ENCODE results near the gene NOL4L.

NOL4L gene

DNA sequence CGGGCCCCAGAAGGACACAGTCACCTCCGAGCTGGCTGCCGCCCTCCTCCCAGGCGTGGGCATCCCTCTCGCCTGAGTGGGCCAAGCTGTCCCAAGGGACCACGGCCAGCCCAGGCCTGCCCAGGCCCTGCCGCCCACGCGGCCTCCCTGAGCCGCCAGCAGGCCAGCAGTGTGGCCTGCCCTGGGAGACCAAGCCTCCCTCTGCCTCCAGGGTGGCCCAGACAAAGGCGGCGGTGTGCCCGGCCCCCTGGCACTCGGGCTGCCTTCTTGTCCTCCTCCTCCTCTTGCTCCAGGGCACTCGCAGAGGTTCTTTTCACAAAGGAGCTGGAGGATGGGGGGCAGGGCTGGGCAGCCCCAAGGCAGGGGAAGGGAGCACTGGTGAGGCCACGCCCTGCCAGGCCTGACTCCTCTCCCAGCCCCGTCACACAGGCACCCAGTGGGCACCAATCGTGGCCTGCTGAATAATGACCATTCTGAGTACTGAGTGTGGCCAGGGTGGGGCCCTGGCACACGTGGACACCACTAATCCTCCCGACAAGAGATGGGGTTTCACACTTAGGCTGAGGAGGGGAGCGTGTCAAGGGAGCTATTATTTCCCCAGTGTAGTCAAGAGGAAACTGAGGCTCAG lies 25.3 kb downstream of the NOL4L start:
- DNase-seq: no peak

GRCh38 chr20:32559205-32559752 lies 25.9 kb downstream of the NOL4L start:
- no peak for DNase-seq

DNA sequence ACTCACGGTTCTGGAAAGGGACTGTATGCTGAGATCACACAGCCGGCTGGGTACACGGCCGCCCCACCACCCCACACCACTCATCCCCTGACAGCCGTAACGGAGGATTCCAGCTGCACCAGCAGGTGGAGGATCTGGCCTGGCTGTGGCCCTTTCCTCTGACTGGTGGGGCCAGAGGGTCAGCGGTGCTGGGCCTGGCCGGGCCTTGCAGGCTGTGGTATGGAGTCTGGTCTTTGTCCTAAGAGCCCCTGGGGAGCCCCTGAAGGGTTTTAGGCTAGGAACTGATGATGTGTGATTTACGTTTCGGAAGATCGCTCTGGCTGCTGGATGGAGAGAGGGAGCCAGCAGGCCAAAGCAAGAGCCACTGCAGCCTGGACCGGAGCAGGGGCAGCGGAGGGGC lies 26.6 kb downstream of the NOL4L start:
- no peak for DNase-seq

DNA sequence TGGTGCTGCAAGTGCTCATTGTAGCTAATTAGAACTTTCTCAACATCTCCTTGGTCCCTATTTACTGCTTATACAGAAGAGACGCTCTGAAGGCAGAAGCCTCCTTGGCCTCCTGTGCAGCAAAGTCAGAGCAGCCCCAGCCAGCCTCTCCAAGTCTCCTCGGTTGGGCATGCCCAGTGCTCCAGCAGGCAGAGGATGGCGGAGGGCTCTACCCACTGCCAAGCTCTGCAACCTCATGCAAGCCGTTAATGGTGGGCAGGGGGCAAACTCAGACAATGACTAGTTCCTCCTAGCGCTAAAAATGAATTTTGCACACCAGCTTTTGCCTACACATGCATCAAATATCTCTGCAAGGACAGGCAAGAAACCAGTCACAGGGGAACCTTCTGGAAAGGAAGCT lies 27.8 kb downstream of the NOL4L start:
- DNase-seq: no peak

DNA sequence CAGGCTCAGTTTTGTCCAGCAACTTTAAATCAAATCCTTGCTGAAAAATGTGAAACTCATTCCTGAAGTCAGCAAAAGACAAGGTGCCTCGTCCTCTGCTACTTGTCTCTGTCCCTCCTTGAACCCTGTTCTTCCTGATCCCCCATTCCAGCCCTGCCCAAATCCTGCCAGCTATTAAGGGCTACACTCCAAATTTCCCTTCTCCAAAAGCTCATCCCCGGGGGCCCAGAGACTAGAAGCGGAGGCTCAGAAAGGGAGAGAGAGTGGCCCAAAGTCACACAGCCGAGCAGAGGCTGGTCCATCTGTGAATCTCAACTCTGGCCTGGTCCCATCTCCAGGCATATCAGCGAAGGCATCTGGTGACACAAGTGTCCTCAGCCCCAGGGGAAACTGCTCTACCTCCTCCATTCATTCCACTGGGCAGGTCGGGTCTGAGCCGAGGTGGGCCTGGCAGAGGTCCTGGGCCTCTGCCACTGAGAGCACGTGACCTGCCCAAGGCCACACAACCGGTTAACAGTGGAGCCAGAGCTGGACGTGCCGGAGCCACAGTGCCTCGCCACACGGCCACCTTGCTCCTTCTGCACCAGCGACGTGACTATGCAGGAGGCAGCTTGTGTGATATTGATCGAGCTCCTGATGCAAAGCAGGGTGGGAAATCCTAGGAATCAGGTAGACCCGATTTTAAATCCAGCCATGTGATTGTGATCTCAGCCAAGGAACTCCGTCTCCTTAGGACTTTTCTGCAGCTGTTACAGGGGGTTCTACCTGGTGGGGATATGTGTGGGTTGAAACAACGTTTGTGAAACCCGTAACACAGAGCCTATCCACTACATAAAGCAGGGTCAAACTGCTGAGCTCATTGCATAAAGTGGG lies 28.6 kb downstream of the NOL4L start:
- no peak for DNase-seq

GRCh38 chr20:32555584-32555983 lies 29.5 kb downstream of the NOL4L start:
- DNase-seq: no peak

DNA sequence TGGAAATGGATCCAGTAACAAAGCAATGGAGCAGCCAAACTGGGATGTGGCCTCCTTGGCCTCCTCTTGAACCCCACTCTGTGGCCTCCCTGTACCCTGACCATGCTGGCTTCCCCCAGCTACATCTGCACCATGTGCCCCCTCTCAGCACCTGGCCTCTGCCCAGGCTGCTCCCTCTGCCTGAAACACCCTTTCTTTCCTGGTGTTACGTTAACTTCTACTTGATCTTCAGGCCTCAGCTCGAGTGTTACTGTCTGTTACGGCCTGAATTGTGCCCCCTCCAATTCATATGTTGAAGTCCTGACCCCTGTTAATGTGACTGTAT lies 30.2 kb downstream of the NOL4L start:
- no peak for DNase-seq

DNA sequence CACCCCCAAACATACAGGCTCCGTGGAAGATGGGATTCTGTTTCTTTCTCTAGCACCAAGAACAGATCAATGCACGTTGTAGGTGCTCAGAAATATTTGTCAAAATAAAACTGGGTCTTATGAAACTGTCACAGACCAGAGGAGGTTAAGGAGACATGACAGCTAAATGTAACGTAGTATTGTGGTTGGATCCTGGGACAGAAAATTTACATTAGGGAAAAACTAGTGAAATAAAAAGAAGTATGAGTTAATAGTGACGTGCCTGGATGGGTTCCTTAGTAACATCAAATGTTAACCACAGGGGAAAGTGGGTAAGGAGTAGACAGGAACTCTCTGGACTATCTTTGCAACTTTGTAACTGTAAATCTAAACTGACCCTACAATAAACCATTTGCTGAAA lies 31.5 kb downstream of the NOL4L start:
- no peak for DNase-seq

- DNase-seq: no peak
Measured at GRCh38 chr20:32551693-32552092, 33.4 kb downstream of the NOL4L start.

- no peak for DNase-seq
Measured at GRCh38 chr20:32549842-32550241, 35.3 kb downstream of the NOL4L start.

DNA sequence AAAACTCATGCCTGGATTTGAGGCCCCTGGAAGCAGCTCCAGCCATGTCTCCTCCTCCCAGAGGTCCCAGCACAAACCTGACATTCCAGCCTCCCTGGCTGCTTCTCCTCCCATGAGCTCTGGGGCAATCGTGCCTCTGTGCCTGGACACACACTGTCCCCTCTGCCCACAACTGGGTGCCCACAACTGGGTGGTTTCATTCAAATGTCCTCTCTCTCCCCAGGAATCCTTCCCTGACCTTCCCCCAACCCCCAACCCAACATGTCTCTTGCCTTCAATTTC lies 37.4 kb downstream of the NOL4L start:
- no peak for DNase-seq

- no peak for DNase-seq
Measured at GRCh38 chr20:32546918-32547752, 38.0 kb downstream of the NOL4L start.

DNA sequence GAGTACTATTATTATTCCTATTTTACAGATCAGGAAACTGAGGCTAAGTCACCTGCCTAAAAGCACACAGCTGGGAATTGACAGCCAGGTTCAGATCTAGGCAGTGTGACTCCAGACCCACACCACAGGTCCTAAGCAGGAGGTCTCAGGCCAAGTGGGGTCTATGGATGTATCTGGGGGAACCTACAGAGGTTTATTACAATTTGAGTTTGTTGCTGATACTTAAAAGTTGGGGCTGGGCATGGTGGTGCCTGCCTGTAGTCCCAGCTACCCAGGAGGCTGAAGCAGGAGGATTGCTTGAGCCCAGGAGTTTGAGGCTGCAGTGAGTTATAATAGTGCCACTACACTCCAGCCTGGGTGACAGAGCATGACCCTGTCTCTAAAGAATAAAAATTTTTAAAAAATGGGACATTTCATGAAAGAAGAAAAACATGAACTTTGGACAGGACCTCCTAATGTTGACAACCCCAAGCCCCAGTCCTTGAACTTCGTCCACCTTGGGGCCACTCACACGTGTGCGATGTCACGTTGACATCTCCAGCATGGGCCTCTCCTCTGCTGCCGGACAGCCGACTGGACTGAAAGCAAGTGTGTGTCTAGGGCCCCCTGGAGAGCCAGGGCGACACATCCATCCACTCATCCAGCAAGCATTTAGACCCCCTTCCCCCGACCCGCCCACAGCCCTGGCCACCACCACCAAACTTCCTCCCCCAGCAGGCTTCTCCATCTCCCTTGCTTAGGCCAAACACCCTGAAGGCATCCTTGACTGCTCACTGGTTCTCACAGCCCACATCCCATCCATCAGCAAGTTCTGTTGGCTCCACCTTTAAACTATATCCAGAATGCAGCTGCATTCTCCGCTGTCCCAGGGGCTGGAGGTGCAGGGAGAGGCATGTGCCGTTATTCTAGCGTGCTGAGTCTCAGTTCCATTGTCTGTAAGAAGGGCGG lies 40.0 kb downstream of the NOL4L start:
- DNase-seq: no peak

DNA sequence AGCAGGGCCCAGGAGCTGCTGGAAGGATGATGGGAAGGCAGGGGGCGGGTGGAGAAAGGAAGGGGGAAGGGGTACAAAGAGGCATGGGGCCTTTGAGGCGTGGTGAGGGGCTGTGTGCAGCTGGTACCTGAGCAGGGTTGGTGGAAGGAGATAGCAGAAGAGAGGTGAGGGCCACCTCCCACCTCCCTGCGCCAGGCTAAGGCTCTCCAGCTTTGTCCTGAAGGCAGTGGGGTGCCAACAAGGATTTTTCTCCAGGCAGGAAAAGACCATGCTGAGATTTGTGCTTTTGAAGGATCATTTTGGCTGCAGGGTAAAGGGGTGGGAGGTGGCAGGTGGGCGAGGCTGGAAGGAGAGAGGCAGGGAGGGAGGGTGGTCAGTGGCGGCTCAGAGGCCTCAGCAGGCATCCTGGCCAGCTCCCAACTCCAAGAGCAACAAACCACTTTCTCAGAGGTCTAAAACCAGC lies 40.8 kb downstream of the NOL4L start:
- no peak for DNase-seq

GRCh38 chr20:32543570-32544259 lies 41.4 kb downstream of the NOL4L start:
- DNase-seq: no peak

DNA sequence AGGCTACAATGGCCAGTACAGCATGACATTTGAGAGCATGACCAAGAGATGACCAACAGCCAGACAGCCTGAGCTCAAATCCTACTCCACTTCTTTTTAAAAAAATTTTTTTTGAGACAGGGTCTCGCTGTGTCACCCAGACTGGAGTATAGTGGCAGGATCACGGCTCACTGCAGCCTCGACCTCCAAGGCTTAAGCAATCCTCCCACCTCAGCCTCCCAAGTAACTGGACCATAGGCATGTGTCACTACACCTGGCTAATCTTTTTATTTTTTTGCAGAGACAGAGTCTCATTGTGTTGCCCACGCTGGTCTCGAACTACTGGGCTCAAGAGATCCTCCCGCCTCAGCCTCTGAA lies 42.9 kb downstream of the NOL4L start:
- DNase-seq: no peak

- no peak for DNase-seq
Measured at GRCh38 chr20:32541323-32542258, 43.5 kb downstream of the NOL4L start.

DNA sequence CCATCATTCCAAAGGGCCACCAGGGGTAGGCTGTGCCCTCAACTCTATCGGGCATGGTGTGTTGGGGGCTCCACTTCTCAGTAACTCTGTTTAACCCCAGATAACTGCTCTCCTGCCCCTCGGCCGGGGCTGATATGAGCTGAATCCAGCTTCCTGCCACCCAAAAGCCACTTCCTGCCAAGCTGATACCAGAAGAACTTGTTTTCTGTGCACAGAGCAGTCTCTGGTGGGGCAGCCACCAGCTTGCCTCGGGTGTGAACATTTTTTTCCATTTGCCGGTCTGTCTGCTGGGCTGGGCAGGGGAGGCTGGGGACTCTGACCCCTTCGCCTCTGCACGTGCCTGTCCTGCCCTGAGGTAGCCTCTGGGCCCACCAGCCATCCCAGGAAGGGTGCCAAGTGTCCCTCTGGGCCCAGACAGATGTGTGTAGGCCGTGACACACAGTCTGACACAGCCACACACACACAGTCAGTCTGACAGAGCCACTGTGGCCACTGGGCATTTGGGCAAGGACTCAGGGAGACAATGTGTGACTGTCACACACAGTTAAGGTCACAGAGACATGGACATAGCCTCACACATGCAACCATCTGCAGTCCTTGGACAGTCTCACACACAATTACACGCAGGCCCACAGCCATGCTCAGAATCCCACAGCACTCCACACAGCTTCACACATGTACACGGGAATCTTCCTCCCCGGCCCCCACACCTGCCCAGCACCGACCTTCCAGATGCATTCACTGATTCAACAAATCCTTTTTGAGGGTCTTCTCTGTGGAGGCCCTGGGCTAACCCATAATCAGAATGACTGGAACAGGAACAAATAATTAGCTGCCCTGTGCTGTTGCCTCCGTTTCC lies 45.1 kb downstream of the NOL4L start:
- peak; percentile 69 for DNase-seq

GRCh38 chr20:32539026-32539816 lies 45.9 kb downstream of the NOL4L start:
- no peak for DNase-seq
